NCI-H2196 treated with DMSO at 0.1 percent for 48 hours (cell line): Measurements from ENCODE around the gene GIT2.
"Not testable (repeated sequence)": the region's sequence is repeated elsewhere in the genome, so short reads cannot be mapped to it uniquely, and the experiment has no call there.

Experiments used
- DNase-seq: peaks from one replicate; lab custom pipeline; 2025; ENCODE audit not compliant: unreplicated experiment; lab: John Stamatoyannopoulos, UW

Gene GIT2

GRCh38 chr12:109923481-109924245 is 72.5 kb downstream of the GIT2 start:
- DNase-seq, result no peak

GRCh38 chr12:109923038-109923437 is 73.1 kb downstream of the GIT2 start:
- DNase-seq, result no peak

DNA sequence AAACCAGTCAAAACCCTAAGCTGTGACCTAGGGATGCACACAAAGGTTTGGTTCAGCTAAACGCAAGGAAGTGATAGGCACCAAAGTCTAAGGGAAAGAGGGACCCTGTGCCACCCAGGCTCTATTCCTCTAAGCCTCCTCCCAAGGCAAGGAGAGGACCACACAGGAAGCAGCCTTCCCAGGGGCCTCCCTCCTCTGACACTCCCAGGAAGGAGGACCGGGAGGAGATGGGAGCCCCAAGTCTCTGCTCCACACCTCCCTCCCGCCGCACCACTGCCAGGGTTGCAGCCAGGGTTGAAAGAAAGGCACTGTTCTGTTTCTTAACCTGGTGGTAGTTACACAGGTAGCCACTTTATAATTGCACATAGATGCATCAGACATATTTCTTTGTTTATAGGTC is 74.2 kb downstream of the GIT2 start:
- DNase-seq, result no peak

- no peak for DNase-seq
Observed at GRCh38 chr12:109920261-109920780, 75.8 kb downstream of the GIT2 start.

GRCh38 chr12:109919456-109919855 is 76.7 kb downstream of the GIT2 start:
- no peak for DNase-seq

DNA sequence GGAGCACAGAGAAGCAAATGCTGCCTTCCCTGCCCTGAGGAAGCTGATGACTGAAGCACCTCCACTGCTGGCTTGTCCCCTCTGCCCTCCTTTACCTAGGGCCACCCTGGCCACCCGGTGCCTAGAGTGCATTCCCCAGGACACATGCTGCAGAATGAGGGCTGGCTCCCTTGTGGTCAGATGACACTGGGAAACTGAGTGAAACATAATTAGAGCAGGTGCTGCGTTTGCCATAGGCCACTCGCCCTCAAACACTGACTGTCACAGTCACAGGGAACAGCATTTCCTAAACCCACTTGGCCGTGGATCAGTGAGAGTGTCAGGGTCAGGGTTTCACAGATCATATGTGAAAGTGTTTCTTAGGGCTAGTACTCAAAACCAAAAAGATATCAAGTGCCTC is 80.1 kb downstream of the GIT2 start:
- no peak for DNase-seq

DNA sequence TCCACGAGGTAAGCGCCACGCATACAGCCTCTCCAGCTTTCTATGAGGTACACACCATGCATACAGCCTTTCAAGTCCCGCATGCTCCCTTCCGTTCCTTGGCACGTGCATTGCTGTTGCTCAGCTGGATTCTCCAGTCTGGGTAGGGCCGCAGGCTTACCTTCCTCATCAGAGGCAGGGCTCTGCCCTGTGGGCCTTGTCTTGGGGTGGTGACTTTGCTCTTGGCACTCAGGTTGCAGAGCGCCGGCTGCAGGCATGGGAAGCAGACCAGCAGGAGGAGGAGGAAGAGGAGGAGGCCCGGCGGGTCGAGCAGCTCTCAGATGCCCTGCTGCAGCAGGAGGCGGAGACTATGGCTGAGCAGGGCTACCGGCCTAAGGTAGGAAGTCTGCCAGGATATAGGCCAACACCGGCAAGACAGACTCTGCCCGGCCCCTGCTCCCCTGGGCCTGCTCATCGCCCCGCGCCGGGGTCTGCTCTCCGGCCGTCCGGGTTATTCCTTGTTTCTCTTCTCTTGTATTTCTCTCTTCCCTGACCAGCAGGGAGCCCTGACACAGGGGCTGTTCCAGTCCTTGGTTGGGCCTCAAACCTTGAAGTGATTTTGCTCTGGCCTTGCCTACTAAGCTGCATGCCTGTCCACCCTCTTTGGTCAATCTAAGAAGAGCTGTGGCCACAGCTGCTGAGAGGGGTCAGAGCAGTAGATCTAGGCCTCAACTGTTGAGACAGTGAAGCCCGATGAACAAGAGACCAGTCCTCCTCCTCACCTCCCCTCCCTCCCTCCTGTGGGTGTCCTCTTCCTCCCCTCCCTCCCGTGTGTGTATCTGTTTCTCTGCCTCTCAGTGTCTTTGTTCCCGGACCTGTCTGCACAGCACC is 80.8 kb downstream of the GIT2 start:
- no peak for DNase-seq

DNA sequence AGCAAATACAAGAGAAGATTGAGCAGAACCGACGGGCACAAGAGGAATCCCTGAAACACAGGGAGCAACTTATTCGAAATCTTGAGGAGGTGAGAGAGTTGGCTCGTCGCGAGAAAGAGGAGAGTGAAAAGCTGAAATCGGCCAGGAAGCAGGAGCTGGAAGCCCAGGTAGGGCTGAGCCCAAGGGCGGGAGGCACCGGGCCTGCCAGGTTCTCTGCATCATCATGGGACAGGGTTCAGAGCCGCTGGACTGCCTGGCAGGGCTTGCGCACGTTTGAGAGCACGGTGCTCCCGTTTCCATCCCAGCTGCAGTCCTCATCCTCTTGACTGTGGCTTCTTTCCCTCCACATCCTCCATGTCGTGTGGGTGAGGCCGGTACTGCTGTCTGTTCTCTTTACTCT is 81.7 kb downstream of the GIT2 start:
- no peak for DNase-seq

GRCh38 chr12:109912855-109913321 is 83.3 kb downstream of the GIT2 start:
- no peak for DNase-seq

- no peak for DNase-seq
Observed at GRCh38 chr12:109910969-109911348, 85.2 kb downstream of the GIT2 start.

GRCh38 chr12:109910254-109910968 is 85.8 kb downstream of the GIT2 start:
- no peak for DNase-seq

- no peak for DNase-seq
Observed at GRCh38 chr12:109905301-109905700, 90.9 kb downstream of the GIT2 start.

DNA sequence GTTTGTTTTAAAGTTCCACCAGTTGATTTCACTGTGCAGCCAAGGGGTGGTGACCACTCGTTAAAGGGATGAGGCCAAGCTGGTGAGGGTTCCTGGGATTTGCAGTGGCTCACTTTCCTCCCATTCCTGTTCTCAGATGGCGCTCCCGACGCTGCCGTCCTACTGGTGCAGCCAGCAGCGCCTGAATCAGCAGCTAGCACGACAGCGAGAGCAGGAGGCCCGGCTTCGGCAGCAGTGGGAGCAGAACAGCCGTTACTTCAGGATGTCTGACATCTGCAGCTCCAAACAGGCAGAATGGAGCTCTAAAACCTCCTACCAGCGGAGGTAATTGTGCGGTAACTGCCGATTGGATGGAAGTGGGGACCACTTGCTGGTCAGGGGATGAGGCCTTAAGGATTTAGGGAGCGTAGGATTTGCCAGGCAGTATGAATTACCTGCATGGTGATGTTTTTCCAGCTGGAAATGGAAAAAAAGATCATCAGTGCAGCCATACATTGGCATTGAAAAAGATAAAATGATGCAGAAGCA is 93.2 kb downstream of the GIT2 start:
- no peak for DNase-seq

GRCh38 chr12:109900752-109901580 is 95.2 kb downstream of the GIT2 start:
- DNase-seq, result no peak

DNA sequence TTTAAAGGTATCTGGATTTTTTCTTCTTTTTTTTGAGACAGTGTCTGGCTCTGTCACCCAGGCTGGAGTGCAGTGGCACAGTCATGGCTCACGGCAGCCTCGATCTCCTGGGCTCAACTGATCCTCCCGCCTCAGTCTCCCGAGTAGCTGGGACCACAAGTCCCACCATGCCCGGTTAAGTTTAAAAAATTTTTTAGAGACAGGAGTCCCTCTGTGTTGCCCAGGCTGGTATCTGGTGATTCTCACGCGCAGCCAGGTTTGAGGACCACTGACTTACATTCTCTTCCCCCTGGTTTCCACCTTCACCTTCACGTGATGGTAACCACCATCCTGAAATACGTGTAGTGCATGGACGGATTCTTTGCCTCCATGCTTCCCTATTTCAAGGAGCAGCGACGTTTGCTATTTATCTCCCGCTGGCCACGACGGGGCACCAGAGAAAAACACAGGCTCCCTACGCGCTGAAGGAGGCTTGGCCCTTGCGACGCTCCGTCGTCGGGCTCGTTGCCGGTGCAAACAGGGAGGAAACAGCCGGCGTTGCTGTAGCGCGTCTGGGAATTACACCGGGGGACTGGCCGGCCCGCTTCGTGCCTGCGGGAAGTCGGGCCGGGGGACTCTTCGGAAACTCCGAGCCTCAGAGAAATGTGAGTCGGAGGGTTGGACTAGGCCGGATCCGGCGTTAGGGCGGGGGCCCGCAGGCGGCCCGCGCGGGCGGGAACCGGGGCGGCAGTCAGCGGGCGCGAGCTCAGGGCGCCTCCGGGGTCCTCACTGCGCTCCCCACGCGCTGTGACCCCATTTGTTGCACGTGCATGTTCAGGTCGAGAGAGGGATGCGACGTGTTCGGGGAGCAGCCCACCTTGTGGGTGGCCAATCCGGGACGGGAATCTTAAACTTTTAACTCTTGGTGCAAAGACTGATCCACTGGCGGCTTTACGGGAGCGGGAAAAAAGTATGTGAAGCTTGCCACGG is 96.1 kb downstream of the GIT2 start, which contains the start of gene TCHP:
TSS of gene TCHP (plus strand) at position 492 of the 969 bp plus-strand sequence. CDS start 2,753 bp downstream, outside the sequence.
- peak; percentile 60 for DNase-seq

GRCh38 chr12:109899345-109899744 is 96.8 kb downstream of the GIT2 start:
- DNase-seq, result not testable (repeated sequence)

GRCh38 chr12:109897029-109897428 is 99.1 kb downstream of the GIT2 start:
- no peak for DNase-seq

- DNase-seq, result no peak
Observed at GRCh38 chr12:109896188-109896587, 100.0 kb downstream of the GIT2 start.

GRCh38 chr12:109894939-109895338 is 101.2 kb downstream of the GIT2 start:
- no peak for DNase-seq
